ENCODE measurements around the gene UBL7. TPM values are rescaled to one million over a fixed set of nuclear protein-coding genes. Genes with fewer than 3 reads are reported as not detected.

UBL7 gene
- total RNA-seq, 1 experiment from 2014 or later: 65.3 TPM

- POLR2A ChIA-PET: interaction anchor here (0.9 to 1.2 kb wide), 2 partner anchors 34 to 57 kb away, joined by 3 read pairs; no protein-coding TSS in a partner anchor
- Histone ChIP-seq H3K4me2 (ENCODE audit: low read length) (no peak overlapping the region), H3K9ac (ENCODE audit: low read length) (no peak overlapping the region), H2AFZ (ENCODE audit: low read depth, low read length, poor library complexity, severe bottlenecking) (no peak overlapping the region), H3K9me3 (ENCODE audit: control insufficient read depth in 1 of 2, insufficient read depth in 1 of 2, low read depth in 1 of 2, low read length in 2 of 2) (no peaks in the 10 kb centered on the region), H4K20me1 (ENCODE audit: insufficient read depth) (no peaks in the 10 kb centered on the region), H3K4me3 (replicated peaks in 1 of 2; ENCODE audit: low read depth in 1 of 2, low read length in 2 of 2) (no peak overlapping the region), H3K36me3 (ENCODE audit: control insufficient read depth in 1 of 2, insufficient read depth in 2 of 2, low read length in 2 of 2) (peaks cover 0 to 3% of the 10 kb centered on the region in 2 experiments; a peak in 2 of 4 replicates), H3K27me3 (ENCODE audit: insufficient read depth, low read length) (no peaks in the 10 kb centered on the region), H3K4me1 (ENCODE audit: control insufficient read depth in 1 of 2, insufficient read depth in 2 of 2, low read length in 2 of 2) (peaks cover 0 to 5% of the 10 kb centered on the region in 2 experiments; a peak in 1 of 4 replicates), H3K9me2 (ENCODE audit: insufficient read depth) (no peaks in the 10 kb centered on the region), H3K27ac (ENCODE audit: low read depth, low read length) (no peak overlapping the region), H3K79me2 (ENCODE audit: insufficient read depth, low read length) (no peaks in the 10 kb centered on the region)
- no TSS peak for BruUV-seq (replicated peaks)
- DNase-seq (ENCODE audit: low read depth, low spot score): no peak
- intact Hi-C loops (cut with micrococcal nuclease): no loop called here
- ATAC-seq: no peak
- RAD21 ChIA-PET (ENCODE audit: low non-redundant PET in 1 of 2, low total read pairs in 2 of 2, uncharacterized antibody in 2 of 2, unreplicated experiment in 2 of 2): no interaction called here
- CTCF ChIA-PET: interaction anchor here (0.7 to 6.6 kb wide), 5 partner anchors 56 to 67 kb away, joined by 3 to 83 read pairs (median 4); no protein-coding TSS in a partner anchor
- TF ChIP-seq CBX3 (IDR thresholded peaks at IDR 0.05; ENCODE audit: low read depth) (no peak), EZH2 (IDR thresholded peaks at IDR 0.05) (no peak), FOSL1 (IDR thresholded peaks at IDR 0.05; ENCODE audit: low read depth) (no peak), POLR2AphosphoS5 (IDR thresholded peaks at IDR 0.05; ENCODE audit: low read depth, low read length) (no peak), REST (IDR thresholded peaks at IDR 0.05; ENCODE audit: low read depth) (no peak), ATF3 (IDR thresholded peaks at IDR 0.05) (no peak), YY1 (IDR thresholded peaks at IDR 0.05; ENCODE audit: extremely low read depth, insufficient replicate concordance, low read depth, low read length) (no peak), ELF1 (IDR thresholded peaks at IDR 0.05; ENCODE audit: borderline replicate concordance, low read depth) (no peak)
Observed at GRCh38 chr15:74441248-74441941, 19.6 kb downstream of the UBL7 start.
